H1 (cell line): Measurements from ENCODE around the gene HTR3C. TPM values are rescaled to one million over a fixed set of nuclear protein-coding genes. Genes with fewer than 3 reads are reported as not detected.

ENCODE experiments used
- CTCF ChIP-seq, 3 experiments: IDR thresholded peaks; 1 replicate in 2 of 3; 2 replicates in 1 of 3; pipeline versions ENCODE4 v1.5.1 to v1.6.1; 2011; ENCODE audit warnings: low read length in 3 of 3, mild to moderate bottlenecking in 3 of 3, inconsistent platforms in 2 of 3, low read depth in 1 of 3, moderate library complexity in 1 of 3; ENCODE audit not compliant: insufficient read depth in 1 of 3; ENCODE audit errors: control extremely low read depth in 1 of 3
- RXRA ChIP-seq: IDR thresholded peaks from 2 replicates; pipeline ENCODE4 v1.6.1; 2011; ENCODE audit warnings: low read depth, mild to moderate bottlenecking, low read length, moderate library complexity; ENCODE audit not compliant: insufficient read depth
- SIN3A ChIP-seq, 2 experiments: IDR thresholded peaks in 1 of 2; conservative IDR thresholded peaks in 1 of 2; 2 replicates each; pipeline ENCODE4 v1.6.1; 2011 to 2012; ENCODE audit warnings: low read length in 2 of 2, improper control_type of control experiment in 1 of 2, low read depth in 1 of 2, mild to moderate bottlenecking in 1 of 2
- TCF12 ChIP-seq: IDR thresholded peaks from 2 replicates; pipeline ENCODE4 v1.6.1; 2011; ENCODE audit warnings: low read depth, mild to moderate bottlenecking, low read length
- polyA plus RNA-seq, 7 experiments: library from polyadenylated mRNA; depleted of rRNA in 3 of 7; stranded (reverse) in 5 of 7; unstranded in 2 of 7; fragments of >200 nt in 5 of 7; fragments of 200-250 nt in 2 of 7; gene quantifications; 1 replicate in 5 of 7; 2 replicates in 1 of 7; 4 replicates in 1 of 7; pipeline versions ENCODE4 v1.2.1 to v1.2.3, GENCODE V29; 2011 to 2013; ENCODE audit warnings: missing spikeins in 2 of 7, mixed read lengths in 2 of 7
- total RNA-seq: library from RNA; stranded (reverse); fragmentation: NEBNext Ultra II Directional; extraction: Animal tissue kit (Norgen Biotek cat#: 25700); gene quantifications from 2 replicates; pipeline ENCODE4 v1.2.1, GENCODE V29; 2021

HTR3C gene
- total and polyA plus RNA-seq, 2 of the 8 experiments (the other 6 are each of a cell fraction or from before 2014, with no cell fraction given), result 0.03 TPM; not detected in 1

- TF ChIP-seq CTCF (IDR thresholded peaks at IDR 0.05; ENCODE audit: control extremely low read depth in 1 of 3, insufficient read depth in 1 of 3, low read depth in 1 of 3, low read length in 3 of 3), result no peak
- no peak for TF ChIP-seq SIN3A (conservative IDR thresholded peaks at IDR 0.05 in 1 of 2, IDR thresholded peaks at IDR 0.05 in 1 of 2; ENCODE audit: low read depth in 1 of 2, low read length in 2 of 2)
- no peak for TF ChIP-seq TCF12
- no peak for TF ChIP-seq RXRA
Observed at GRCh38 chr3:184058029-184058428, 5.2 kb downstream of the HTR3C start (continued).
